Stimulated activated CD8-positive, alpha-beta memory T cell treated with anti-CD3 and anti-CD28 coated beads, Interleukin-4, amount 100 ng/mL, for 1 hour (primary cell): ENCODE measurements around the gene ETAA1.

Experiments used
- DNase-seq, 2 donors: peaks; one replicate each; pipeline ENCODE4 v3.0.0-alpha.2; 2020; ENCODE audit warnings: low read depth in 2 of 2, low spot score in 1 of 2

Gene ETAA1

GRCh38 chr2:67437114-67437513, 40.0 kb downstream of the ETAA1 start:
- DNase-seq = no peak

GRCh38 chr2:67438337-67438736, 41.2 kb downstream of the ETAA1 start:
- no peak for DNase-seq

- DNase-seq = no peak
Measured at GRCh38 chr2:67445652-67446268, 48.6 kb downstream of the ETAA1 start.

GRCh38 chr2:67446491-67446911, 49.4 kb downstream of the ETAA1 start:
- no peak for DNase-seq

- DNase-seq = no peak
Measured at GRCh38 chr2:67448648-67449047, 51.5 kb downstream of the ETAA1 start.

GRCh38 chr2:67451086-67451832, 54.1 kb downstream of the ETAA1 start:
- no peak for DNase-seq

GRCh38 chr2:67453310-67453709, 56.2 kb downstream of the ETAA1 start:
- DNase-seq = no peak

GRCh38 chr2:67455219-67456142, 58.3 kb downstream of the ETAA1 start:
- no peak for DNase-seq

GRCh38 chr2:67456428-67456827, 59.3 kb downstream of the ETAA1 start:
- no peak for DNase-seq

GRCh38 chr2:67457699-67458098, 60.6 kb downstream of the ETAA1 start:
- no peak for DNase-seq

GRCh38 chr2:67459761-67460160, 62.6 kb downstream of the ETAA1 start:
- DNase-seq = no peak
